MM.1S (cell line): ENCODE data around the gene NME5.
A peak's percentile ranks its signal among the peaks of the same experiment; 100 is the strongest.

Experiments used
- DNase-seq: peaks from one replicate; pipeline ENCODE4 v3.0.0-alpha.2; 2015
- H2AFZ ChIP-seq: fragments of 300-600 bp; sonication (generic); 2 replicates; pipeline ENCODE4 v1.6.0; 2016; ENCODE audit warnings: antibody characterized with exemption, low read length
- H3F3A ChIP-seq: fragments of 300-600 bp; sonication (generic); 2 replicates; pipeline ENCODE4 v1.6.1; 2016; ENCODE audit warnings: mild to moderate bottlenecking, antibody characterized with exemption, low read length, moderate library complexity, mixed read lengths; ENCODE audit not compliant: insufficient read depth
- H3K27ac ChIP-seq: fragments of 300-600 bp; sonication (generic); 2 replicates; pipeline ENCODE4 v1.5.1; 2016; ENCODE audit warnings: mild to moderate bottlenecking, low read length
- H3K27me3 ChIP-seq: fragments of 300-600 bp; sonication (generic); replicated peaks from 2 replicates; pipeline ENCODE4 v1.6.0; 2016; ENCODE audit warnings: low read length; ENCODE audit not compliant: insufficient read depth
- H3K36me3 ChIP-seq: fragments of 300-600 bp; sonication (generic); replicated peaks from 2 replicates; pipeline ENCODE4 v1.6.1; 2016; ENCODE audit warnings: mild to moderate bottlenecking, low read length, mixed read lengths; ENCODE audit not compliant: insufficient read depth
- H3K4me1 ChIP-seq: fragments of 300-600 bp; sonication (generic); 2 replicates; pipeline ENCODE4 v1.6.1; 2016; ENCODE audit warnings: low read length, mixed read lengths
- H3K4me2 ChIP-seq: fragments of 300-600 bp; sonication (generic); 2 replicates; pipeline ENCODE4 v1.6.0; 2016; ENCODE audit warnings: low read depth, low read length
- H3K4me3 ChIP-seq: fragments of 300-600 bp; sonication (generic); 2 replicates; pipeline ENCODE4 v1.5.1; 2016; ENCODE audit warnings: low read length, mixed read lengths
- H3K79me2 ChIP-seq: fragments of 300-600 bp; sonication (generic); 2 replicates; pipeline ENCODE4 v1.6.1; 2016; ENCODE audit warnings: mixed run types, low read length, mixed read lengths
- H3K9ac ChIP-seq: fragments of 300-600 bp; sonication (generic); 2 replicates; pipeline ENCODE4 v1.6.1; 2016; ENCODE audit warnings: low read length, mixed read lengths
- H3K9me2 ChIP-seq: fragments of 300-600 bp; sonication (generic); replicated peaks from 2 replicates; pipeline ENCODE4 v1.6.1; 2016; ENCODE audit warnings: mild to moderate bottlenecking, low read length, mixed read lengths; ENCODE audit not compliant: insufficient read depth
- H3K9me3 ChIP-seq: fragments of 300-600 bp; sonication (generic); replicated peaks from 2 replicates; pipeline ENCODE4 v1.6.1; 2016; ENCODE audit warnings: mild to moderate bottlenecking, low read length, mixed read lengths; ENCODE audit not compliant: insufficient read depth
- H4K20me1 ChIP-seq: fragments of 300-600 bp; sonication (generic); 2 replicates; pipeline ENCODE4 v1.6.1; 2016; ENCODE audit warnings: mild to moderate bottlenecking, low read length, moderate library complexity, mixed read lengths; ENCODE audit not compliant: insufficient read depth
- EZH2 ChIP-seq: fragments of 300-600 bp; sonication (generic); optimal IDR thresholded peaks from 2 replicates; pipeline ENCODE3; 2017; ENCODE audit warnings: low read depth, mild to moderate bottlenecking, antibody characterized with exemption, low read length, mixed read lengths
- EZH2phosphoT487 ChIP-seq: fragments of 300-600 bp; sonication (generic); IDR thresholded peaks from 2 replicates; pipeline ENCODE4 v1.6.1; 2018; ENCODE audit warnings: antibody characterized with exemption, low read length
- TF ChIP-seq, protein P1 (sequence below): fragments of 300-600 bp; sonication (generic); IDR thresholded peaks from 2 replicates; pipeline ENCODE4 v1.5.1; 2016; ENCODE audit warnings: antibody characterized with exemption, low read length, mixed read lengths

NME5 gene, protein sequence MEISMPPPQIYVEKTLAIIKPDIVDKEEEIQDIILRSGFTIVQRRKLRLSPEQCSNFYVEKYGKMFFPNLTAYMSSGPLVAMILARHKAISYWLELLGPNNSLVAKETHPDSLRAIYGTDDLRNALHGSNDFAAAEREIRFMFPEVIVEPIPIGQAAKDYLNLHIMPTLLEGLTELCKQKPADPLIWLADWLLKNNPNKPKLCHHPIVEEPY

DNA sequence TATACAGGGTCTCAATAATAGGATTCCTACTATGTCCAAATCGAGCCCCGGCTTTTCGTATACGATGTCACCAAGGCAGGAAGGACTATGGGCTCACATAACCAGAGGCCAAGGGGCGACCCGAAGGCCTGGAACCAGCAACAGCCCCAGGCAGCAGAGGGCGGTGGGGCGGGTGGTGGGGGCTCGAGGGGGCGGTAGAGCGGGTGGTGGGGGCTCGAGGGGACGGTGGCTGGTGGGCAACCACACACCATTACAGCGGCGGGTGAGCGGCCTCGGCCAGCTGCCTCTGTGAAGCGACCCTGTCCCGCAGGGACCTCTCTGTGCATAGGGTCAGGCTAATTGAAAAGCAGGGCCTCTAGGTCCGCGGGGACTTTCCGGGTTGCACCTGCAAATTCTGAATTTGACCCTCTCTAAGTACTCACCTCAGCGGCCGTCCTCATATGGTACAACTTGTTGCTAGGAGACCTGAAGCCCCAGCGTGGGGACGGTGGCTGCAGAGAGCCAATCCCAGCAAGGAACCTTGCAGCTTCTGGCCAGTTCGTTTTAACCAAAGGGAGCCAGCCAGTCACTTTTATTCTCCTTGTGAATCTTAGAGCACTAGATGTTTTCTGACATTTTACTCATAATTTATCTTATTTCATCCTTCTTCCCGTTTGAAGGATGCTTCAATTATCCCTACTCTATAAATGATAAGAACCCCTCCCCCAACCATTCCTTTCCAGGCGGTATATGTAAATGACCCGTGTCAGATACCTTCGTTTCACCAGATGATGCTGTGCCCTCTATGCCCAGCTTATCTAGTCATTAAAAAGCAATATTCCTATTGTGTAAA lies at the start of gene NME5:
Gene NME5 (minus strand): TSS at position 480 of the 832 bp plus-strand sequence. CDS start 648 bp downstream, outside the sequence.
- Histone ChIP-seq H3K27me3 (no peaks in the 10 kb centered on the region), H3K9ac (no peak within 1 kb of the TSS; the same call in 1 of the 2 replicates), H3K79me2 (no peaks in the 10 kb centered on the region), H3K27ac (no peak within 1 kb of the TSS), H4K20me1 (no peaks in the 10 kb centered on the region), H3K4me1 (no peaks in the 10 kb centered on the region), H3K36me3 (no peaks in the 10 kb centered on the region), H2AFZ (peak within 1 kb of the TSS; percentile 52), H3K9me3 (no peaks in the 10 kb centered on the region), H3K4me2 (peak within 1 kb of the TSS; percentile 49), H3K4me3 (peak within 1 kb of the TSS; percentile 40), H3F3A (no peaks in the 10 kb centered on the region), H3K9me2 (no peaks in the 10 kb centered on the region)
- TF ChIP-seq EZH2phosphoT487 (no peak), EZH2 (no peak)
- TF ChIP-seq, protein P1, sequence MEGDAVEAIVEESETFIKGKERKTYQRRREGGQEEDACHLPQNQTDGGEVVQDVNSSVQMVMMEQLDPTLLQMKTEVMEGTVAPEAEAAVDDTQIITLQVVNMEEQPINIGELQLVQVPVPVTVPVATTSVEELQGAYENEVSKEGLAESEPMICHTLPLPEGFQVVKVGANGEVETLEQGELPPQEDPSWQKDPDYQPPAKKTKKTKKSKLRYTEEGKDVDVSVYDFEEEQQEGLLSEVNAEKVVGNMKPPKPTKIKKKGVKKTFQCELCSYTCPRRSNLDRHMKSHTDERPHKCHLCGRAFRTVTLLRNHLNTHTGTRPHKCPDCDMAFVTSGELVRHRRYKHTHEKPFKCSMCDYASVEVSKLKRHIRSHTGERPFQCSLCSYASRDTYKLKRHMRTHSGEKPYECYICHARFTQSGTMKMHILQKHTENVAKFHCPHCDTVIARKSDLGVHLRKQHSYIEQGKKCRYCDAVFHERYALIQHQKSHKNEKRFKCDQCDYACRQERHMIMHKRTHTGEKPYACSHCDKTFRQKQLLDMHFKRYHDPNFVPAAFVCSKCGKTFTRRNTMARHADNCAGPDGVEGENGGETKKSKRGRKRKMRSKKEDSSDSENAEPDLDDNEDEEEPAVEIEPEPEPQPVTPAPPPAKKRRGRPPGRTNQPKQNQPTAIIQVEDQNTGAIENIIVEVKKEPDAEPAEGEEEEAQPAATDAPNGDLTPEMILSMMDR = no peak
- DNase-seq = peak; percentile 75

DNA sequence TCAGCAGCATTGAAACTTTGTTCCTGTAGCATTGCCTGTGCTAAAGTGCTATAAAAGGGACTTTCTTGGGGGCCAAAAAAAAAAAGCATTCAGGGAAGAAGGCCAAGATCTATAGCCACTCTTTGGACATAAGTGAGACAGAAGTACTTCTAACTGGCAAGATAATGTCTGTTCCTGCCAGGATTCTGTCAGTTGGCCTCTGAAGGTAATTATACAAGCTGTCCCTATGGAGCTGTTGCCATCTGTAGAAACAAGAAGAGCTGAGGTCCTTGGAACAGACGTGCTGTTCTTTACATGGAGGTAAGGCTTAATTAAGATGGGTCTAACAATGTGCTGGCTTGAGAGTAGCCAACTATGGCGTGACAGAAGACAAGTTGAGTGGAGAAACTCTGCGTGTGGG lies 49.4 kb upstream of the NME5 start:
- no peak for DNase-seq
- Histone ChIP-seq H3K79me2 (peaks cover 5% of the 10 kb centered on the region; the same call in 1 of the 2 replicates), H3K4me2 (no peak overlapping the region), H3K36me3 (peaks cover 39% of the 10 kb centered on the region), H3K9ac (no peak overlapping the region), H3K27ac (no peak overlapping the region), H3K4me3 (no peak overlapping the region), H2AFZ (no peak overlapping the region), H3K9me3 (no peaks in the 10 kb centered on the region), H4K20me1 (no peaks in the 10 kb centered on the region), H3K27me3 (no peaks in the 10 kb centered on the region), H3K4me1 (peaks cover 10% of the 10 kb centered on the region; the same call in 1 of the 2 replicates), H3F3A (peaks cover 17% of the 10 kb centered on the region; the same call in 1 of the 2 replicates), H3K9me2 (no peaks in the 10 kb centered on the region)
- TF ChIP-seq, protein P1 = no peak
- TF ChIP-seq EZH2phosphoT487 = no peak
- TF ChIP-seq EZH2 = no peak

DNA sequence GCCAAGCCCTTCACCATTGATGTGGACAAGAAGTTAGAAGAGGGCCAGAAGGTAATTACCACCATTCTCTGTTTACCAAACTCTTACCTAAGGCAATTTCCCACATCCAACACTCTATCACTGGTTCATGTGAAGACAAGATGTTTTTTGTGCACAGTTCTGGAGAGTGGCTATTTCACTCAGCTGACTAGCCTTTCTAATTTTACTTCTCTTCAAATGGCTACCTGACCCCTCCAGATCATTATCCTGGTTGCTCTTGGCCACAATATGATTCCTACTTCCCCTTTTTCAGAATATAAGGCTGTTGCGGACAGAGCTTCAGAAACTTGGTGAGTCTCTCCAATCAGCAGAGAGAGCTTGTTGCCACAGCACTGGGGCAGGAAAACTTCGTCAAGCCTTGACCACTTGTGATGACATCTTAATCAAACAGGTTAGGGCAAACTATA lies 46.8 kb upstream of the NME5 start:
- H3F3A ChIP-seq = peaks cover 17% of the 10 kb centered on the region; the same call in 1 of the 2 replicates
- H3K4me3 ChIP-seq = no peak overlapping the region
- no peaks in the 10 kb centered on the region for H4K20me1 ChIP-seq
- no peak overlapping the region for H3K9ac ChIP-seq
- H3K9me2 ChIP-seq = no peaks in the 10 kb centered on the region
- peaks cover 12% of the 10 kb centered on the region for H3K79me2 ChIP-seq
- H3K4me2 ChIP-seq = no peak overlapping the region; the same call in 1 of the 2 replicates
- TF ChIP-seq EZH2phosphoT487 (no peak), EZH2 (no peak)
- TF ChIP-seq, protein P1 = no peak
- no peaks in the 10 kb centered on the region for H3K9me3 ChIP-seq
- H3K36me3 ChIP-seq = peaks cover 52% of the 10 kb centered on the region
- H2AFZ ChIP-seq = no peak overlapping the region
- peak; percentile 18 for DNase-seq
- no peaks in the 10 kb centered on the region for H3K27me3 ChIP-seq
- H3K27ac ChIP-seq = peak overlapping the region; percentile 24; the same call in 1 of the 2 replicates
- peaks cover 10% of the 10 kb centered on the region; the same call in 1 of the 2 replicates for H3K4me1 ChIP-seq
